ENCODE measurements around the gene ST6GALNAC3.

DNA sequence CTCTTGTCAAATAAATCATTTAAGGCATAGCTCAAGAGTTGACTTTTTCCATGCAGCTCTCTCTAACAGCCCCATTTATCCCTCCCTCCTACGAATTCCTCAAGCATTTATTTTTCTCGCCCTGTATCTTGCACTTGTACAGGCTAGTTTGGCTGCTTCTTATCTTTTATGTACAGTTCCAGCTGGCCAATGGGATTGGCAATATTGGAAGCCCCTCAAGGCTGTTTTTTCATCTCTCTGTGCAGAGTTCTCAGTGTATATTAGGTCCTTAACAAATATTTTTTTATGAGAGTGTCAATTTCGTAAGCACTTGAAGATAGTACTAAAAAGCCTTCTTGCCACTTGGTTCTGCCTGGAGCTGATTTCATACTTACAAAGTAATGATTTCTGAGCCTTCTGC is 356.0 kb downstream of the ST6GALNAC3 start:
- TF ChIP-seq, protein P1, sequence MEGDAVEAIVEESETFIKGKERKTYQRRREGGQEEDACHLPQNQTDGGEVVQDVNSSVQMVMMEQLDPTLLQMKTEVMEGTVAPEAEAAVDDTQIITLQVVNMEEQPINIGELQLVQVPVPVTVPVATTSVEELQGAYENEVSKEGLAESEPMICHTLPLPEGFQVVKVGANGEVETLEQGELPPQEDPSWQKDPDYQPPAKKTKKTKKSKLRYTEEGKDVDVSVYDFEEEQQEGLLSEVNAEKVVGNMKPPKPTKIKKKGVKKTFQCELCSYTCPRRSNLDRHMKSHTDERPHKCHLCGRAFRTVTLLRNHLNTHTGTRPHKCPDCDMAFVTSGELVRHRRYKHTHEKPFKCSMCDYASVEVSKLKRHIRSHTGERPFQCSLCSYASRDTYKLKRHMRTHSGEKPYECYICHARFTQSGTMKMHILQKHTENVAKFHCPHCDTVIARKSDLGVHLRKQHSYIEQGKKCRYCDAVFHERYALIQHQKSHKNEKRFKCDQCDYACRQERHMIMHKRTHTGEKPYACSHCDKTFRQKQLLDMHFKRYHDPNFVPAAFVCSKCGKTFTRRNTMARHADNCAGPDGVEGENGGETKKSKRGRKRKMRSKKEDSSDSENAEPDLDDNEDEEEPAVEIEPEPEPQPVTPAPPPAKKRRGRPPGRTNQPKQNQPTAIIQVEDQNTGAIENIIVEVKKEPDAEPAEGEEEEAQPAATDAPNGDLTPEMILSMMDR (IDR thresholded peaks at IDR 0.05; ENCODE audit: poor library complexity), result no peak
- TF ChIP-seq EZH2 (IDR thresholded peaks at IDR 0.05; ENCODE audit: borderline replicate concordance), result no peak

Measured in hepatocyte (in vitro differentiated cells).